Measurements from ENCODE around the gene FSTL1.

The FSTL1 gene

DNA sequence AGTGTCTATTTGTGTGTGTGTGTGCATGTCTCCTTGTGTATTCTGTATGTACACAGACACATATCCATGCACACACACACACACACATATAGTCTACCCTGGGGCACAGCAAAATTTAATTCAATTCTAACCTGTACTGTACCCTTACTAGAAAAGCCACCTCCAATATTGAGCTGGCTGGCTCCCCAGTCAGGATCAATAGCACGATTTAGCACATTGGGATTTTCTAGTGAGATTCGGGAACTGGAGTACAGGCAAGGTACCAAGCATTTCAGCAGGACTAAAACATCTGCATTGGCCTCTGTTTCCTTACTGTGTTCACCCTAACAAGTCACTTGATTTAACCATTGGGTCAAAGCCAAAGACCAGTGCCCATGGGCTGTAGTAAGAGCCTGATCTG lies 13.2 kb downstream of the FSTL1 start:
- H3K36me3 ChIP-seq (replicated peaks; ENCODE audit: low read depth, low read length): no peaks in the 10 kb centered on the region
- no peaks in the 10 kb centered on the region for H4K20me1 ChIP-seq (ENCODE audit: insufficient read depth, low read length)
- H3K27ac ChIP-seq (ENCODE audit: low read length): no peak overlapping the region
- H3K4me2 ChIP-seq (ENCODE audit: low read length): no peak overlapping the region
- H3K27me3 ChIP-seq (ENCODE audit: low read depth, low read length): no peaks in the 10 kb centered on the region
- no peak overlapping the region for H3K9ac ChIP-seq (ENCODE audit: low read length)
- no peaks in the 10 kb centered on the region for H3K4me1 ChIP-seq (ENCODE audit: low read length)
- H3K4me3 ChIP-seq (ENCODE audit: low read length): no peak overlapping the region
- H3K79me2 ChIP-seq (ENCODE audit: low read length): no peaks in the 10 kb centered on the region
- TF ChIP-seq, protein P1, sequence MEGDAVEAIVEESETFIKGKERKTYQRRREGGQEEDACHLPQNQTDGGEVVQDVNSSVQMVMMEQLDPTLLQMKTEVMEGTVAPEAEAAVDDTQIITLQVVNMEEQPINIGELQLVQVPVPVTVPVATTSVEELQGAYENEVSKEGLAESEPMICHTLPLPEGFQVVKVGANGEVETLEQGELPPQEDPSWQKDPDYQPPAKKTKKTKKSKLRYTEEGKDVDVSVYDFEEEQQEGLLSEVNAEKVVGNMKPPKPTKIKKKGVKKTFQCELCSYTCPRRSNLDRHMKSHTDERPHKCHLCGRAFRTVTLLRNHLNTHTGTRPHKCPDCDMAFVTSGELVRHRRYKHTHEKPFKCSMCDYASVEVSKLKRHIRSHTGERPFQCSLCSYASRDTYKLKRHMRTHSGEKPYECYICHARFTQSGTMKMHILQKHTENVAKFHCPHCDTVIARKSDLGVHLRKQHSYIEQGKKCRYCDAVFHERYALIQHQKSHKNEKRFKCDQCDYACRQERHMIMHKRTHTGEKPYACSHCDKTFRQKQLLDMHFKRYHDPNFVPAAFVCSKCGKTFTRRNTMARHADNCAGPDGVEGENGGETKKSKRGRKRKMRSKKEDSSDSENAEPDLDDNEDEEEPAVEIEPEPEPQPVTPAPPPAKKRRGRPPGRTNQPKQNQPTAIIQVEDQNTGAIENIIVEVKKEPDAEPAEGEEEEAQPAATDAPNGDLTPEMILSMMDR (IDR thresholded peaks at IDR 0.05; ENCODE audit: low read depth, low read length): no peak
- no peak for TF ChIP-seq EZH2phosphoT487 (IDR thresholded peaks at IDR 0.05; ENCODE audit: low read depth)
- H2AFZ ChIP-seq (ENCODE audit: low read depth, low read length): no peak overlapping the region
- H3K9me3 ChIP-seq (ENCODE audit: insufficient read depth, low read length): no peaks in the 10 kb centered on the region

DNA sequence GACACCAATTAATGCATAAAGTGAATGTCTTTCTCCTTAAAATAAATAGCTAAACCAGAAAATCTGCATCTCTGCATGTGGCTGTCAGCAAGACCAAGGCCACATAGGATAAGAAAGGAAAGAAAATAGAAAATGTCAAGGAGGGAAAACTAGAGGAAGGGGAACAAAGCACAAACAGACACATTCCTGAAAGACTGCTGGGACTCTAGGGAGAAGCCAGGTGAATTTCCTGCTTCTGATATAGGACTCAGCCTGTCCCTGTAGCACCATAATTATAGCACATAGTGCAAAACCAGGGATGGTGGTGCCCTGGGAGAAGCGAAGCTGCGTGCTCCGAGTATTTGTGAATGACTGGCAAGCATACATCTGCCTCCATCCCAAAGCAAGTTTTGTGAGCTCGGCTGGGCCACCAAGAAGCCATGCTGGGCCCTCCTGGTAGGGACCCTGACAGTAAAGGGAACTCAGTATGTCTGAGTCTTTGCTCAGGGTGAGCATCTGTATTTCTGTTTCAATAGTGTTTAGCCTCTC lies 14.2 kb downstream of the FSTL1 start:
- no peak overlapping the region for H3K27ac ChIP-seq (ENCODE audit: low read length)
- no peaks in the 10 kb centered on the region for H3K79me2 ChIP-seq (ENCODE audit: low read length)
- no peak overlapping the region for H3K4me2 ChIP-seq (ENCODE audit: low read length)
- TF ChIP-seq, protein P1 (IDR thresholded peaks at IDR 0.05; ENCODE audit: low read depth, low read length): no peak
- TF ChIP-seq EZH2phosphoT487 (IDR thresholded peaks at IDR 0.05; ENCODE audit: low read depth): no peak
- H3K9ac ChIP-seq (ENCODE audit: low read length): no peak overlapping the region
- no peak overlapping the region for H2AFZ ChIP-seq (ENCODE audit: low read depth, low read length)
- H3K36me3 ChIP-seq (replicated peaks; ENCODE audit: low read depth, low read length): no peaks in the 10 kb centered on the region
- no peaks in the 10 kb centered on the region for H3K27me3 ChIP-seq (ENCODE audit: low read depth, low read length)
- no peaks in the 10 kb centered on the region for H3K4me1 ChIP-seq (ENCODE audit: low read length)
- no peak overlapping the region for H3K4me3 ChIP-seq (ENCODE audit: low read length)
- H3K9me3 ChIP-seq (ENCODE audit: insufficient read depth, low read length): no peaks in the 10 kb centered on the region
- H4K20me1 ChIP-seq (ENCODE audit: insufficient read depth, low read length): no peaks in the 10 kb centered on the region

DNA sequence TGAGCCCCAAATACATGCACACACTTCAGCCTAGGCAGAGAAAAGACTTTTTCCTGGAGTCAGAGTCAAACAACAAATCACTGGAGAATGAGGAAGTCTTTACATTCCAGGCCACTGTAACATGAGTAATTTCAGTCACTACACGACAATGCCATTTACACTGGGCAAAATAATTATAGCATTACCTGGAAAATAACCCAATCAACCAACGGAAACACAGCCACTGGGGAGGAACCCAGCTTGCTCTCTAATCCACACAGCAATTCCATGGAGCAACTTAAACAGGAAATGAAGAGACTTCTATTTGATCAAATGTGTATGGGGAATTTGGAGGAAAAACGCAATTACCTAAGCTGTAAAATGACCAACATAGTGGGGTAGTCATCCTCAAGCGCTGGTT lies 15.2 kb downstream of the FSTL1 start:
- no peak overlapping the region for H3K27ac ChIP-seq (ENCODE audit: low read length)
- no peaks in the 10 kb centered on the region for H3K79me2 ChIP-seq (ENCODE audit: low read length)
- TF ChIP-seq, protein P1 (IDR thresholded peaks at IDR 0.05; ENCODE audit: low read depth, low read length): no peak
- no peak for TF ChIP-seq EZH2phosphoT487 (IDR thresholded peaks at IDR 0.05; ENCODE audit: low read depth)
- no peak overlapping the region for H3K4me2 ChIP-seq (ENCODE audit: low read length)
- no peak overlapping the region for H2AFZ ChIP-seq (ENCODE audit: low read depth, low read length)
- H3K36me3 ChIP-seq (replicated peaks; ENCODE audit: low read depth, low read length): no peaks in the 10 kb centered on the region
- no peak overlapping the region for H3K9ac ChIP-seq (ENCODE audit: low read length)
- no peaks in the 10 kb centered on the region for H3K27me3 ChIP-seq (ENCODE audit: low read depth, low read length)
- no peaks in the 10 kb centered on the region for H4K20me1 ChIP-seq (ENCODE audit: insufficient read depth, low read length)
- H3K4me1 ChIP-seq (ENCODE audit: low read length): no peaks in the 10 kb centered on the region
- no peaks in the 10 kb centered on the region for H3K9me3 ChIP-seq (ENCODE audit: insufficient read depth, low read length)
- H3K4me3 ChIP-seq (ENCODE audit: low read length): no peak overlapping the region

DNA sequence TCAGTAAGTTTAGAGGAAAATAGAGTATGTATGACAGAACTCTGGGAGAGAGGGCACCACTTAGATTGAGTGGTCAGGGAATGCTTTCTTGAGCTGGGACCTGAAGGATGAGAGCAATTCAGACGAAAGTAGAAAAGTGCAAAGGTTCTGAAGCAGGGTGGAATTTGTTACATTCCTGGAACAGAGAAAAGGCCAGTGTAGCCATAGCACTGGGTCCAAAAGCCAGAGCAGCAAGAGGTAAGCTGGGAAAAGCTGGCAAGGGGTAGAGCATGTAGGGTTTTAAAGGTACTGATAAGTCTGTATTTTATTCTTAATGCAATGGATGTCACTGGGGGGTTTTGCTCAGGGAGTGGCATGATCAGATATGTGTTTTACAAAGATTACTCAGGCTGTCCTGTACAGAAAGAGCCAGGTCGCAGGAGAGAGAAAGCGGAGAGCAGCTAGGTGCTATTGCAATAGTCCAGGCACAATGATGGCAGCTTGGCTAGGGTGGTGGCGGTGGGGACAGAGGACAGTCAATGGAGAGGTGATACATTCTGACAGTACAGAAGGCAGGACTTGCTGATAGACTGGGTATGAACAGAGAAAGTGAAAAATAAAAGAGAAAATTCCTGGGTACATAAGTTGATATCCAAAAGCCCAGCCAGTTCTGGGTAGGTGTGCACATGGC lies 17.0 kb downstream of the FSTL1 start:
- Histone ChIP-seq H3K9ac (ENCODE audit: low read length) (no peak overlapping the region), H3K27ac (ENCODE audit: low read length) (no peak overlapping the region), H3K4me1 (ENCODE audit: low read length) (no peaks in the 10 kb centered on the region)

More for the DNA sequence above, 17.0 kb downstream of the FSTL1 start:
- Histone ChIP-seq H3K4me3 (ENCODE audit: low read length) (no peak overlapping the region), H3K27me3 (ENCODE audit: low read depth, low read length) (no peaks in the 10 kb centered on the region), H2AFZ (ENCODE audit: low read depth, low read length) (no peak overlapping the region), H3K4me2 (ENCODE audit: low read length) (no peak overlapping the region), H3K9me3 (ENCODE audit: insufficient read depth, low read length) (no peaks in the 10 kb centered on the region), H3K79me2 (ENCODE audit: low read length) (no peaks in the 10 kb centered on the region), H3K36me3 (replicated peaks; ENCODE audit: low read depth, low read length) (no peaks in the 10 kb centered on the region), H4K20me1 (ENCODE audit: insufficient read depth, low read length) (no peaks in the 10 kb centered on the region)
- no peak for TF ChIP-seq EZH2phosphoT487 (IDR thresholded peaks at IDR 0.05; ENCODE audit: low read depth)
- TF ChIP-seq, protein P1 (IDR thresholded peaks at IDR 0.05; ENCODE audit: low read depth, low read length): no peak
